RWPE2 (cell line): ENCODE measurements around the gene B3GNT9.
A peak's percentile ranks its signal among the peaks of the same experiment; 100 is the strongest.

Experiments used
- ATAC-seq: fragments of 200-7000 bp; cut with Tn5 transposase; 3 replicates; pipeline ENCODE4 v1.9.1; 2021; ENCODE audit warnings: low read depth
- DNase-seq: peaks from one replicate; pipeline ENCODE4 v3.0.0-alpha.2; 2020; ENCODE audit warnings: low spot score
- H3K27ac ChIP-seq: fragments of 450-650 bp; 2 replicates; pipeline ENCODE4 v1.5.1; 2017; ENCODE audit warnings: mild to moderate bottlenecking; ENCODE audit not compliant: poor library complexity, severe bottlenecking
- H3K27me3 ChIP-seq: fragments of 250-450 bp; sonication (Bioruptor Pico); 2 replicates; pipeline ENCODE4 v1.5.1; 2021; ENCODE audit warnings: mild to moderate bottlenecking, moderate library complexity; ENCODE audit not compliant: insufficient read depth, poor library complexity, severe bottlenecking
- H3K36me3 ChIP-seq: fragments of 250-450 bp; sonication (Bioruptor Pico); 2 replicates; pipeline ENCODE4 v1.5.1; 2020; ENCODE audit warnings: low read depth, mild to moderate bottlenecking, moderate library complexity
- H3K4me1 ChIP-seq: fragments of 250-450 bp; sonication (Bioruptor Pico); 2 replicates; pipeline ENCODE4 v1.5.1; 2021; ENCODE audit warnings: mild to moderate bottlenecking, moderate library complexity; ENCODE audit not compliant: insufficient read depth, poor library complexity, severe bottlenecking
- H3K4me3 ChIP-seq: fragments of 250-450 bp; sonication (Bioruptor Pico); 2 replicates; pipeline ENCODE4 v1.5.1; 2021; ENCODE audit warnings: mild to moderate bottlenecking, moderate library complexity; ENCODE audit not compliant: severe bottlenecking
- H3K9me3 ChIP-seq: fragments of 250-450 bp; sonication (Bioruptor Pico); 2 replicates; pipeline ENCODE4 v1.5.1; 2021; ENCODE audit warnings: mild to moderate bottlenecking, moderate library complexity; ENCODE audit not compliant: severe bottlenecking
- TF ChIP-seq, protein P1 (sequence below): fragments of 450-650 bp; IDR thresholded peaks from one replicate; pipeline ENCODE4 v1.5.1; 2017; ENCODE audit warnings: mild to moderate bottlenecking, moderate library complexity; ENCODE audit not compliant: poor library complexity, severe bottlenecking

The B3GNT9 gene

DNA sequence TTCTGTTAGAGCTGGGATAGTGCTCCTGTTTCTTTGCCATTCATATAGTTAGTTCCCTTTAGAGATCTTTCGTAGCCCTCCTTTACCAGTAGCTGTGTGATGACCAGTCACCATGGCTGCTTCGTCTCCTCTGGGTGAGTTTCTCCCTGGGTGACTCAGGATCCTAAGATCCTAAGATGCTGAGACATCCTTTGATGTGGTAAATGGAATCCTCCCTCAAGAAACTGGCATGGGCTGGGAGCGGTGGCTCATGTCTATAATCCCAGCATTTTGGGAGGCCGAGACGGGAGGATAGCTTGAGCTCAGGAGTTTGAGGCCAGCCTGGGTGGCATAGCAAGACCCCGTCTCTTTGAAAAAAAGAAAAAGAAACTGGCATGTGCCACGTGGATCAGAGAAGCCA lies 35.2 kb downstream of the B3GNT9 start:
- H3K27me3 ChIP-seq: no peaks in the 10 kb centered on the region
- peaks cover 12% of the 10 kb centered on the region for H3K36me3 ChIP-seq
- H3K9me3 ChIP-seq: no peaks in the 10 kb centered on the region
- ATAC-seq: peak; percentile 90
- no peak for DNase-seq
- H3K4me3 ChIP-seq: no peak overlapping the region
- TF ChIP-seq, protein P1, sequence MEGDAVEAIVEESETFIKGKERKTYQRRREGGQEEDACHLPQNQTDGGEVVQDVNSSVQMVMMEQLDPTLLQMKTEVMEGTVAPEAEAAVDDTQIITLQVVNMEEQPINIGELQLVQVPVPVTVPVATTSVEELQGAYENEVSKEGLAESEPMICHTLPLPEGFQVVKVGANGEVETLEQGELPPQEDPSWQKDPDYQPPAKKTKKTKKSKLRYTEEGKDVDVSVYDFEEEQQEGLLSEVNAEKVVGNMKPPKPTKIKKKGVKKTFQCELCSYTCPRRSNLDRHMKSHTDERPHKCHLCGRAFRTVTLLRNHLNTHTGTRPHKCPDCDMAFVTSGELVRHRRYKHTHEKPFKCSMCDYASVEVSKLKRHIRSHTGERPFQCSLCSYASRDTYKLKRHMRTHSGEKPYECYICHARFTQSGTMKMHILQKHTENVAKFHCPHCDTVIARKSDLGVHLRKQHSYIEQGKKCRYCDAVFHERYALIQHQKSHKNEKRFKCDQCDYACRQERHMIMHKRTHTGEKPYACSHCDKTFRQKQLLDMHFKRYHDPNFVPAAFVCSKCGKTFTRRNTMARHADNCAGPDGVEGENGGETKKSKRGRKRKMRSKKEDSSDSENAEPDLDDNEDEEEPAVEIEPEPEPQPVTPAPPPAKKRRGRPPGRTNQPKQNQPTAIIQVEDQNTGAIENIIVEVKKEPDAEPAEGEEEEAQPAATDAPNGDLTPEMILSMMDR: no peak
- H3K27ac ChIP-seq: no peak overlapping the region
- H3K4me1 ChIP-seq: peaks cover 7% of the 10 kb centered on the region

- ATAC-seq (no peak), DNase-seq (no peak)
- Histone ChIP-seq H3K27ac (no peak overlapping the region), H3K27me3 (no peaks in the 10 kb centered on the region), H3K4me1 (peaks cover 7% of the 10 kb centered on the region), H3K9me3 (no peaks in the 10 kb centered on the region), H3K4me3 (no peak overlapping the region), H3K36me3 (peaks cover 12% of the 10 kb centered on the region)
- TF ChIP-seq, protein P1: no peak
Observed at GRCh38 chr16:67114793-67115192, 36.0 kb downstream of the B3GNT9 start.

DNA sequence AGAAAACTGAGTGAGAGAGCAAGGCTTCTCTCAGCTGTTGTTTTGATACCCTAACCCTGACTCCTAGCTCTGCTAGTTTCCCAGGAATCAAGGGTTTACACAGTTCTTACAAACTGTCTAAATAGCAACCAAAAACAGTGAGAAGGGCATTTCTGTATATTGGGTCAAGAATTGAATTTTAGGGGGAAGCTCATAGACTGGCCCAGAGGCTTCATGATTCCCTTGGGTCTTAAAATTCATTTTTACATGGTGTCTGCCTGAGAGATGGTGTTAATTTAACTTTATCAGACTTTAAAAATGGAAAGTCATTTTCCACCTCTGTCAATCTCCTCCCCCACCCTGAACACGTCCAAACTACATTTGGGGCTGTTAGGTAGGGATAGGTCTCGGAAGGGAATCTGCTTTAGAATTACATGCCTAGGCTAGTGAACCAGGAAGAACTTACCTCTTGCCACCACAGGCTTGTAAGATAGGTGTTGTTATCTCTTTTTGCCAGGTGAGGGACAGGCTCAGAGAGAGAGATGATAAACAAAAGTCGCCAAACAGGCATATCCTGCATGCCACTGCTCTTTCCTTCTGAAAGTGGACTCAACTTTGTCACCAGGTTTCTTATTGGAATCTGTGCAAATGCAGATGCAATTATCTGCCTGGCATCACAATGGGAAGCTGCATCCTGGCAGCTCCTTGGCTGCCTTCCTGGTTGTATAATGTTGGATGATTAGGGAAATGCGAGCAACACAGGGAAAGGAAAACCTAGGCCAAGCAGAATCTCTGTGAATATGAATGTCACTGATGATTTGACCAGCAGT lies 38.0 kb downstream of the B3GNT9 start:
- Histone ChIP-seq H3K27ac (no peak overlapping the region), H3K9me3 (no peaks in the 10 kb centered on the region)

DNA sequence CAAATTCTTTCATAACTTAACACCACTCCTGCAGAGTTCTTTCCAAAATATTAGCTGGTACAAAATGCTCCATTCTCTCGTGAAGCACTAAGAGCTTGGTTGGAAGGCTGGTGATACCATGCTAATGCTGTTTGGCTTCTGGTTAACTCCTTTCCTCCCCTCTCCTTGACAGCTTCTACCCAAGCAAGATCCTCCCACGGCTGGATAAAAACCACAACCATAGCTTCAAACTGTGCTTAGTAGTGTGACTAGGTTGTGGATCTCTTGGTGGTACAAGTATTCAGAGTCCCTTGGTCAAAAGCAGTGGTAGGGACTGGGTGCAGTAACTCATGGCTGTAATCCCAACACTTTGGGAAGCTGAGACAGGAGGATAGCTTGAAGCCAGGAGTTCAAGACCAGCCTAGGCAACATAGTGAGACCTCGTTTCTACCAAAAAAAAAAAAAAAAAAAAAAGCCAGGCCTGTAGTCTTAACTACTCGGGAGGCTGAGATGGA lies 38.8 kb downstream of the B3GNT9 start:
- H3K9me3 ChIP-seq: no peaks in the 10 kb centered on the region
- DNase-seq (no peak), ATAC-seq (no peak)
- H3K27ac ChIP-seq: no peak overlapping the region
- no peaks in the 10 kb centered on the region for H3K27me3 ChIP-seq
- TF ChIP-seq, protein P1: no peak
- peaks cover 7% of the 10 kb centered on the region for H3K4me1 ChIP-seq
- peaks cover 12% of the 10 kb centered on the region for H3K36me3 ChIP-seq
- no peak overlapping the region for H3K4me3 ChIP-seq

More for the DNA sequence above, 38.0 kb downstream of the B3GNT9 start:
- no peak for ATAC-seq
- no peak for DNase-seq
- peaks cover 12% of the 10 kb centered on the region for H3K36me3 ChIP-seq
- TF ChIP-seq, protein P1: no peak
- H3K27me3 ChIP-seq: no peaks in the 10 kb centered on the region
- no peak overlapping the region for H3K4me3 ChIP-seq
- H3K4me1 ChIP-seq: peaks cover 7% of the 10 kb centered on the region
